Measurements from ENCODE around the gene EEPD1. TPM values are rescaled to one million over a fixed set of nuclear protein-coding genes. Genes with fewer than 3 reads are reported as not detected.

Gene EEPD1
- total and polyA plus RNA-seq, 12 donors, result 6.0 to 29.0 (median 9.4) TPM

GRCh38 chr7:36205803-36206202 lies 52.7 kb downstream of the EEPD1 start:
- Histone ChIP-seq H3K27ac (no peak overlapping the region), H3K27me3 (no peaks in the 10 kb centered on the region), H3K9me3 (replicated peaks in 1 of 3) (no peaks in the 10 kb centered on the region), H3K4me1 (replicated peaks in 1 of 2) (peaks cover 14 to 45% of the 10 kb centered on the region in 2 donors), H3K4me3 (no peak overlapping the region), H3K36me3 (replicated peaks in 1 of 2) (no peaks in the 10 kb centered on the region)
- no peak for DNase-seq
- intact Hi-C loops (cut with DNase I), result no loop called here
- 83 to 99% (median 93%) methylated on average over 4 to 6 of the region's 6 CpGs for WGBS, 4 donors
- TF ChIP-seq POLR2A (IDR thresholded peaks at IDR 0.05) (no peak), CTCF (IDR thresholded peaks at IDR 0.05) (no peak)

- H3K27ac ChIP-seq, result peak overlapping the region in 4 of 5 donors; percentile 11 to 81 (median 38)
- H3K36me3 ChIP-seq (replicated peaks in 1 of 2), result no peaks in the 10 kb centered on the region
- intact Hi-C loops (cut with DNase I), result no loop called here
- TF ChIP-seq CTCF (IDR thresholded peaks at IDR 0.05), result peak in 5 of 6 experiments; percentile 26 to 52 (median 33)
- peak in 1 of 2 donors; percentile 11 for TF ChIP-seq POLR2A (IDR thresholded peaks at IDR 0.05)
- H3K27me3 ChIP-seq, result no peaks in the 10 kb centered on the region
- no peak overlapping the region for H3K4me3 ChIP-seq
- WGBS, 4 donors, result 21 to 33% (median 24%) methylated on average over 10 of the region's 10 CpGs
- H3K9me3 ChIP-seq (replicated peaks in 1 of 3), result no peaks in the 10 kb centered on the region
- peaks cover 14 to 38% of the 10 kb centered on the region in 2 donors for H3K4me1 ChIP-seq (replicated peaks in 1 of 2)
- peak; percentile 71 to 93 (median 82) for DNase-seq
These were observed 54.6 kb downstream of the EEPD1 start for GRCh38 chr7:36207451-36208291.

GRCh38 chr7:36208426-36208825 lies 55.4 kb downstream of the EEPD1 start:
- TF ChIP-seq CTCF (IDR thresholded peaks at IDR 0.05), result no peak
- no peak for TF ChIP-seq POLR2A (IDR thresholded peaks at IDR 0.05)
- DNase-seq, result peak in 1 of 7 donors; percentile 57
- H3K4me3 ChIP-seq, result no peak overlapping the region
- intact Hi-C loops (cut with DNase I), result no loop called here
- no peaks in the 10 kb centered on the region for H3K36me3 ChIP-seq (replicated peaks in 1 of 2)
- no peaks in the 10 kb centered on the region for H3K9me3 ChIP-seq (replicated peaks in 1 of 3)
- H3K27ac ChIP-seq, result peak overlapping the region in 4 of 5 donors; percentile 11 to 81 (median 38)
- H3K4me1 ChIP-seq (replicated peaks in 1 of 2), result peaks cover 14 to 30% of the 10 kb centered on the region in 2 donors
- no peaks in the 10 kb centered on the region for H3K27me3 ChIP-seq

- H3K36me3 ChIP-seq (replicated peaks in 1 of 2), result no peaks in the 10 kb centered on the region
- TF ChIP-seq POLR2A (IDR thresholded peaks at IDR 0.05), result no peak
- no peak for TF ChIP-seq CTCF (IDR thresholded peaks at IDR 0.05)
- no peaks in the 10 kb centered on the region for H3K27me3 ChIP-seq
- WGBS, 4 donors, result 67 to 78% (median 77%) methylated on average over 9 of the region's 9 CpGs
- no peak for DNase-seq
- peaks cover 14 to 27% of the 10 kb centered on the region in 2 donors for H3K4me1 ChIP-seq (replicated peaks in 1 of 2)
- peak overlapping the region in 3 of 5 donors; percentile 11 to 81 (median 51) for H3K27ac ChIP-seq
- intact Hi-C loops (cut with DNase I), result no loop called here
- H3K9me3 ChIP-seq (replicated peaks in 1 of 3), result no peaks in the 10 kb centered on the region
- no peak overlapping the region for H3K4me3 ChIP-seq
These were observed 56.2 kb downstream of the EEPD1 start for GRCh38 chr7:36208997-36209813.
